ENCODE data around the gene MED19. TPM values are rescaled to one million over a fixed set of nuclear protein-coding genes. Genes with fewer than 3 reads are reported as not detected.
"Not testable (repeated sequence)": the region's sequence is repeated elsewhere in the genome, so short reads cannot be mapped to it uniquely, and the experiment has no call there.

MED19 gene
- total and polyA plus RNA-seq, 5 experiments from 2014 or later = 9.3 to 17.4 (median 12.8) TPM

GRCh38 chr11:57735619-57736298 is 23.7 kb upstream of the MED19 start:
- Mint-ChIP-seq H3K27me3 (no peaks in the 10 kb centered on the region), H3K27ac (peak overlapping the region in 6 of 10 donors; percentile 7 to 63 (median 31)), H3K4me3 (no peak overlapping the region), H3K9me3 (no peaks in the 10 kb centered on the region), H3K36me3 (peaks cover 0 to 51% (median 3%) of the 10 kb centered on the region in 3 donors), H3K4me1 (peaks cover 0 to 12% (median 3%) of the 10 kb centered on the region in 4 donors)
- no peak for ATAC-seq
- no peak for DNase-seq
- POLR2A ChIA-PET = interaction anchor here (0.7 kb wide), 1 partner anchor 28 kb away, joined by 3 read pairs; no protein-coding TSS in a partner anchor

GRCh38 chr11:57732661-57733060 is 20.6 kb upstream of the MED19 start:
- H3K27ac Mint-ChIP-seq = no peak overlapping the region
- peaks cover under 1 to 18% (median 10%) of the 10 kb centered on the region in 4 donors for H3K4me1 Mint-ChIP-seq
- no peaks in the 10 kb centered on the region for H3K27me3 Mint-ChIP-seq
- no peaks in the 10 kb centered on the region for H3K9me3 Mint-ChIP-seq
- POLR2A ChIA-PET = interaction anchor here (0.5 to 1.0 kb wide), 2 partner anchors 60 to 65 kb away, joined by 3 to 4 read pairs; no protein-coding TSS in a partner anchor
- DNase-seq = no peak
- peaks cover 0 to 35% (median 2%) of the 10 kb centered on the region in 3 donors for H3K36me3 Mint-ChIP-seq
- ATAC-seq = no peak
- no peak overlapping the region for H3K4me3 Mint-ChIP-seq

GRCh38 chr11:57729479-57729878 is 17.5 kb upstream of the MED19 start:
- no peak for DNase-seq
- Mint-ChIP-seq H3K9me3 (no peaks in the 10 kb centered on the region), H3K36me3 (peaks cover 0 to 18% (median 2%) of the 10 kb centered on the region in 3 donors), H3K27ac (peak overlapping the region in 1 of 10 donors; percentile 29), H3K4me1 (peaks cover 4 to 17% (median 12%) of the 10 kb centered on the region in 4 donors), H3K4me3 (no peak overlapping the region), H3K27me3 (no peaks in the 10 kb centered on the region)
- POLR2A ChIA-PET = interaction anchor here (0.6 kb wide), 1 partner anchor 70 kb away, joined by 6 read pairs; no protein-coding TSS in a partner anchor
- no peak for ATAC-seq

- Mint-ChIP-seq H3K9me3 (no peaks in the 10 kb centered on the region), H3K27ac (peak overlapping the region in 1 of 10 donors; percentile 19), H3K36me3 (peaks cover 0 to 13% (median 2%) of the 10 kb centered on the region in 3 donors), H3K27me3 (no peaks in the 10 kb centered on the region), H3K4me1 (peaks cover 4 to 17% (median 11%) of the 10 kb centered on the region in 4 donors), H3K4me3 (no peak overlapping the region)
- ATAC-seq (no peak), DNase-seq (no peak)
- POLR2A ChIA-PET = interaction anchor here (0.6 to 0.8 kb wide), 2 partner anchors 10 to 22 kb away, joined by 3 to 4 read pairs; no protein-coding TSS in a partner anchor
Measured at GRCh38 chr11:57728829-57729228, 16.8 kb upstream of the MED19 start.

GRCh38 chr11:57727185-57727584 is 15.2 kb upstream of the MED19 start:
- H3K9me3 Mint-ChIP-seq = no peaks in the 10 kb centered on the region
- H3K4me3 Mint-ChIP-seq = no peak overlapping the region
- peak overlapping the region in 1 of 10 donors; percentile 74 for H3K27ac Mint-ChIP-seq
- no peaks in the 10 kb centered on the region for H3K27me3 Mint-ChIP-seq
- peaks cover 0 to 17% (median 2%) of the 10 kb centered on the region in 3 donors for H3K36me3 Mint-ChIP-seq
- ATAC-seq (no peak), DNase-seq (no peak)
- peaks cover 4 to 17% (median 11%) of the 10 kb centered on the region in 4 donors for H3K4me1 Mint-ChIP-seq
- POLR2A ChIA-PET = interaction anchor here (0.9 kb wide), 1 partner anchor 15 kb away, joined by 4 read pairs; no protein-coding TSS in a partner anchor

- POLR2A ChIA-PET, DNase-seq, H3K27me3 Mint-ChIP-seq, H3K27ac Mint-ChIP-seq, ATAC-seq, H3K9me3 Mint-ChIP-seq, H3K4me3 Mint-ChIP-seq: not testable (repeated sequence)
- Mint-ChIP-seq H3K4me1 (peaks cover 12 to 32% (median 31%) of the 10 kb centered on the region in 4 donors), H3K36me3 (peaks cover 0 to 34% (median 10%) of the 10 kb centered on the region in 3 donors)
Measured at GRCh38 chr11:57716726-57717125, 4.7 kb upstream of the MED19 start.

GRCh38 chr11:57713835-57714234 is 1.8 kb upstream of the MED19 start:
- DNase-seq (no peak), ATAC-seq (no peak)
- Mint-ChIP-seq H3K4me3 (peak overlapping the region; percentile 87 to 99 (median 96)), H3K4me1 (peaks cover 19 to 54% (median 45%) of the 10 kb centered on the region in 4 donors), H3K9me3 (no peaks in the 10 kb centered on the region), H3K27me3 (no peaks in the 10 kb centered on the region), H3K27ac (peak overlapping the region; percentile 12 to 98 (median 68)), H3K36me3 (peaks cover 0 to 18% (median 7%) of the 10 kb centered on the region in 3 donors)
- POLR2A ChIA-PET = interaction anchor here (1.4 to 1.8 kb wide), 2 partner anchors 28 to 87 kb away, joined by 5 read pairs; partner anchors contain the start of gene SELENOH

- Mint-ChIP-seq H3K27me3 (no peaks in the 10 kb centered on the region), H3K36me3 (peaks cover 0 to 14% (median 0%) of the 10 kb centered on the region in 3 donors), H3K9me3 (no peaks in the 10 kb centered on the region), H3K4me3 (peak within 1 kb of the TSS; percentile 87 to 99 (median 96)), H3K4me1 (peaks cover 24 to 54% (median 49%) of the 10 kb centered on the region in 4 donors), H3K27ac (peak within 1 kb of the TSS; percentile 92 to 99 (median 97))
- POLR2A ChIA-PET = interaction anchor here (0.6 to 1.8 kb wide), 15 partner anchors 11 to 377 kb away, joined by 3 to 41 read pairs (median 4); partner anchors contain the start of genes SELENOH, SLC43A1, SSRP1 and UBE2L6
- peak; percentile 79 to 95 (median 88) for DNase-seq
- peak; percentile 93 for ATAC-seq
Measured at GRCh38 chr11:57712256-57713150, 488 bp upstream of the MED19 start, which contains the start of gene TMX2. TSS of gene TMX2 (plus strand) at chr11:57712593. CDS start at chr11:57712619, 26 bp downstream.

- POLR2A ChIA-PET = interaction anchor here (0.5 to 0.6 kb wide), 3 partner anchors 23 to 55 kb away, joined by 3 to 8 read pairs (median 4); partner anchors contain the start of gene SELENOH
- H3K27ac Mint-ChIP-seq = peak overlapping the region in 8 of 10 donors; percentile 6 to 80 (median 40)
- no peaks in the 10 kb centered on the region for H3K27me3 Mint-ChIP-seq
- peaks cover 0 to 27% (median 0%) of the 10 kb centered on the region in 3 donors for H3K36me3 Mint-ChIP-seq
- peak overlapping the region in 3 of 10 donors; percentile 23 to 98 (median 57) for H3K4me3 Mint-ChIP-seq
- no peak for ATAC-seq
- H3K9me3 Mint-ChIP-seq = no peaks in the 10 kb centered on the region
- H3K4me1 Mint-ChIP-seq = peaks cover 26 to 54% (median 48%) of the 10 kb centered on the region in 4 donors
- DNase-seq = no peak
Measured at GRCh38 chr11:57709802-57710367, 2.1 kb downstream of the MED19 start.

GRCh38 chr11:57705432-57705831 is 6.6 kb downstream of the MED19 start:
- Mint-ChIP-seq H3K27ac (peak overlapping the region in 4 of 10 donors; percentile 4 to 82 (median 69)), H3K36me3 (peaks cover 0 to 64% (median 7%) of the 10 kb centered on the region in 3 donors)
- POLR2A ChIA-PET = interaction anchor here (0.6 kb wide), 1 partner anchor 31 kb away, joined by 3 read pairs; no protein-coding TSS in a partner anchor

GRCh38 chr11:57704932-57705331 is 7.1 kb downstream of the MED19 start:
- Mint-ChIP-seq H3K27me3 (no peaks in the 10 kb centered on the region), H3K4me1 (peaks cover 8 to 14% (median 11%) of the 10 kb centered on the region in 4 donors), H3K36me3 (peaks cover 0 to 69% (median 7%) of the 10 kb centered on the region in 3 donors), H3K9me3 (no peaks in the 10 kb centered on the region), H3K27ac (peak overlapping the region in 6 of 10 donors; percentile 35 to 87 (median 64)), H3K4me3 (no peak overlapping the region)
- POLR2A ChIA-PET = no interaction called here
- DNase-seq (no peak), ATAC-seq (no peak)

More at GRCh38 chr11:57705432-57705831, 6.6 kb downstream of the MED19 start:
- ATAC-seq, H3K9me3 Mint-ChIP-seq, H3K27me3 Mint-ChIP-seq, DNase-seq, H3K4me3 Mint-ChIP-seq: not testable (repeated sequence)
- H3K4me1 Mint-ChIP-seq = peaks cover 10 to 18% (median 15%) of the 10 kb centered on the region in 4 donors
